ENCODE data around the gene CFHR2.

DNA sequence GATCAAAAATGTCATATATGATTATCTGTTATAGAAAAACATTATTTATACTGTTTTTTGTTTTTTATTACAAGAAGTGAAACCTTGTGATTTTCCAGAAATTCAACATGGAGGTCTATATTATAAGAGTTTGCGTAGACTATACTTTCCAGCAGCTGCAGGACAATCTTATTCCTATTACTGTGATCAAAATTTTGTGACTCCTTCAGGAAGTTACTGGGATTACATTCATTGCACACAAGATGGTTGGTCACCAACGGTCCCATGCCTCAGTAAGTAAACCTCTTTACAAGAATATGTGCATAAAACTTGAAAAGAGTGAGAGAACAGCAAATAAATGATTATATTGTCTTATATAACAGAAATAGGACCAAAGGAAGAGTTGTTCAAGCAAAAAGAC, 41.2 kb upstream of the CFHR2 start:
- TF ChIP-seq POLR2A (IDR thresholded peaks at IDR 0.05): no peak
- TF ChIP-seq POLR2AphosphoS5 (IDR thresholded peaks at IDR 0.05): no peak
- TF ChIP-seq, protein P1, sequence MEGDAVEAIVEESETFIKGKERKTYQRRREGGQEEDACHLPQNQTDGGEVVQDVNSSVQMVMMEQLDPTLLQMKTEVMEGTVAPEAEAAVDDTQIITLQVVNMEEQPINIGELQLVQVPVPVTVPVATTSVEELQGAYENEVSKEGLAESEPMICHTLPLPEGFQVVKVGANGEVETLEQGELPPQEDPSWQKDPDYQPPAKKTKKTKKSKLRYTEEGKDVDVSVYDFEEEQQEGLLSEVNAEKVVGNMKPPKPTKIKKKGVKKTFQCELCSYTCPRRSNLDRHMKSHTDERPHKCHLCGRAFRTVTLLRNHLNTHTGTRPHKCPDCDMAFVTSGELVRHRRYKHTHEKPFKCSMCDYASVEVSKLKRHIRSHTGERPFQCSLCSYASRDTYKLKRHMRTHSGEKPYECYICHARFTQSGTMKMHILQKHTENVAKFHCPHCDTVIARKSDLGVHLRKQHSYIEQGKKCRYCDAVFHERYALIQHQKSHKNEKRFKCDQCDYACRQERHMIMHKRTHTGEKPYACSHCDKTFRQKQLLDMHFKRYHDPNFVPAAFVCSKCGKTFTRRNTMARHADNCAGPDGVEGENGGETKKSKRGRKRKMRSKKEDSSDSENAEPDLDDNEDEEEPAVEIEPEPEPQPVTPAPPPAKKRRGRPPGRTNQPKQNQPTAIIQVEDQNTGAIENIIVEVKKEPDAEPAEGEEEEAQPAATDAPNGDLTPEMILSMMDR (IDR thresholded peaks at IDR 0.05): no peak
- no peak for TF ChIP-seq EP300 (IDR thresholded peaks at IDR 0.05)
